ENCODE data around the gene LGR4.

Gene LGR4

GRCh38 chr11:27421819-27422494, 50.6 kb downstream of the LGR4 start:
- peak in 1 of 2 experiments; percentile 40 for DNase-seq

- peak in 1 of 2 experiments; percentile 7 for DNase-seq
Observed at GRCh38 chr11:27420722-27421572, 51.6 kb downstream of the LGR4 start.

GRCh38 chr11:27420217-27420616, 52.4 kb downstream of the LGR4 start:
- DNase-seq = no peak

GRCh38 chr11:27418356-27418755, 54.2 kb downstream of the LGR4 start:
- no peak for DNase-seq

- no peak for DNase-seq
Observed at GRCh38 chr11:27416568-27417176, 55.9 kb downstream of the LGR4 start.

GRCh38 chr11:27414644-27415043, 57.9 kb downstream of the LGR4 start:
- DNase-seq = peak; percentile 10 to 35

GRCh38 chr11:27413218-27413617, 59.4 kb downstream of the LGR4 start:
- DNase-seq = no peak

- peak; percentile 18 to 48 for DNase-seq
Observed at GRCh38 chr11:27412192-27412691, 60.3 kb downstream of the LGR4 start.

GRCh38 chr11:27411328-27411727, 61.3 kb downstream of the LGR4 start:
- DNase-seq = no peak

- DNase-seq = no peak
Observed at GRCh38 chr11:27410272-27410671, 62.3 kb downstream of the LGR4 start.

- no peak for DNase-seq
Observed at GRCh38 chr11:27409742-27410141, 62.8 kb downstream of the LGR4 start.

- DNase-seq = no peak
Observed at GRCh38 chr11:27409049-27409448, 63.5 kb downstream of the LGR4 start.

- no peak for DNase-seq
Observed at GRCh38 chr11:27408246-27408800, 64.3 kb downstream of the LGR4 start.

GRCh38 chr11:27406498-27407354, 65.9 kb downstream of the LGR4 start:
- DNase-seq = no peak

- DNase-seq = no peak
Observed at GRCh38 chr11:27405134-27405533, 67.5 kb downstream of the LGR4 start.

GRCh38 chr11:27404427-27404826, 68.2 kb downstream of the LGR4 start:
- no peak for DNase-seq

GRCh38 chr11:27403195-27403594, 69.4 kb downstream of the LGR4 start:
- no peak for DNase-seq

- DNase-seq = no peak
Observed at GRCh38 chr11:27402450-27402849, 70.1 kb downstream of the LGR4 start.

GRCh38 chr11:27401833-27402316, 70.7 kb downstream of the LGR4 start:
- DNase-seq = no peak

- no peak for DNase-seq
Observed at GRCh38 chr11:27401280-27401832, 71.2 kb downstream of the LGR4 start.

GRCh38 chr11:27398400-27398770, 74.2 kb downstream of the LGR4 start:
- no peak for DNase-seq

Measured in NCI-H2081 (cell line).